Ovary (tissue), 9 donors: ENCODE measurements around the gene PUSL1. TPM values are rescaled to one million over a fixed set of nuclear protein-coding genes. Genes with fewer than 3 reads are reported as not detected.
A peak's percentile ranks its signal among the peaks of the same experiment; 100 is the strongest.

Experiments used
- DNase-seq, 5 donors: peaks; one replicate each; pipeline ENCODE4 v3.0.0-alpha.2; 2019 to 2020
- H3K27ac ChIP-seq, 2 donors: fragments of 200-600 bp; one replicate each; pipeline versions ENCODE4 v1.5.1 to v1.8.0; 2019 to 2022
- H3K27me3 ChIP-seq: fragments of 200-600 bp; one replicate; pipeline ENCODE4 v1.8.0; 2022
- H3K36me3 ChIP-seq: fragments of 200-600 bp; sonication (generic); one replicate; pipeline ENCODE4 v1.5.1; 2019
- H3K4me1 ChIP-seq: one replicate; pipeline ENCODE4 v1.8.1; 2013; ENCODE audit warnings: mild to moderate bottlenecking, moderate library complexity; ENCODE audit not compliant: insufficient read depth
- H3K4me3 ChIP-seq: fragments of 200-600 bp; sonication (generic); one replicate; pipeline ENCODE4 v1.5.1; 2017
- H3K9me3 ChIP-seq, 2 donors: fragments of 200-600 bp in 1 of 2; sonication (generic) in 1 of 2; one replicate each; pipeline versions ENCODE4 v1.5.1 to v1.8.1; 2013 to 2019; ENCODE audit warnings: mild to moderate bottlenecking in 1 of 2, moderate library complexity in 1 of 2
- EP300 ChIP-seq: sonication (generic); formaldehyde crosslinking; IDR thresholded peaks from one replicate; pipeline ENCODE4 v1.6.1; 2017; ENCODE audit warnings: antibody characterized with exemption
- POLR2A ChIP-seq: fragments of 450-650 bp; IDR thresholded peaks from one replicate; pipeline ENCODE4 v1.6.1; 2017; ENCODE audit warnings: antibody characterized with exemption, mild to moderate bottlenecking, moderate library complexity
- WGBS, 3 donors: extraction: QIAGEN DNeasy Blood & Tissue Kit in 1 of 3; methylation state at CpG; one replicate each; pipeline versions ENCODE4 v1.1.5 to v1.1.7; 2013 to 2017; 5-methylcytosine and 5-hydroxymethylcytosine counted together
- intact Hi-C, 4 donors: fragments of 100-400 bp; cut with DNase I; formaldehyde crosslinking; loops; one replicate each; pipeline versions ENCODE4 v1.11.0 to v1.15.1; 2022 to 2023
- polyA plus RNA-seq, 2 donors: library from polyadenylated mRNA; stranded (reverse); fragments of 200-250 nt in 1 of 2; fragments of 350-450 nt in 1 of 2; fragmentation: Illumina TruSeq in 1 of 2; extraction: RNeasy Lipid Tissue Mini Kit (QIAGEN cat#74804) in 1 of 2; gene quantifications; one replicate each; pipeline ENCODE4 v1.2.3, GENCODE V29; 2013 to 2014
- total RNA-seq, 7 donors: library from RNA; depleted of rRNA in 2 of 7; stranded (reverse); fragments of >200 nt in 2 of 7; fragmentation: NEBNext Ultra II Directional in 3 of 7; extraction: Animal tissue kit (Norgen Biotek cat#: 25700) in 3 of 7; gene quantifications; one replicate each; pipeline versions ENCODE4 v1.1.0 to v1.2.4, GENCODE V29; 2016 to 2023
- TF ChIP-seq, protein P1 (sequence below), 3 donors: fragments of 450-650 bp in 2 of 3; fragments of 200-600 bp in 1 of 3; IDR thresholded peaks; one replicate each; pipeline versions ENCODE4 v1.5.1 to v1.8.0; 2016 to 2022; ENCODE audit warnings: antibody characterized with exemption in 3 of 3, mild to moderate bottlenecking in 1 of 3
- donor health status: DM: no; HTN: no; CAD: no; lungs with moderate emphysema.
- donor health status: DM: no; HTN: no; CAD: no.
- donor health status: Bipolar disorder and iron deficiency.
- donor health status: DM: yes; HTN: yes; CAD: no.
- donor health status: DM: no; HTN: no; CAD: no.
- donor health status: DM: yes; HTN: yes; CAD: no.

Gene PUSL1
- total and polyA plus RNA-seq, 9 donors: 0.18 to 27.6 (median 20.8) TPM

DNA sequence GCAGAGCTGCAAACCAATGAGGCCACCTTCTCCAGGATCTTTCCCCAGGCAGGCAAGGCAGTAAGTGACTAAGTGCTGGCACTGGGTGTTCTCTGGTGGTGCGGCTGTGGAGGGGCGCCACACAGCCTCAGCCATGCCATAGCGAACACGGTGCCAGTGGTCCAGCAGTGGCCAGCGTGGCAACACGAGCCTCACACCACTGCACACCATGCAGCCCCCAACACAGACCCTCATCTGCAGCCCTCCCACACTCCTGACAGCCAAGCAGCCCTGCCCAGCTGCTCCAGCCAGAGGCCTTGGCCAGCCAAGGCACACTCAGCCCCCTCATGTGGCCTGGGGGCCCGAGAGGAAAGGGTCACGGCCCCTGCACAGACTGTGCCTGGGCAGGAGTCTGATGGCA lies 13.1 kb downstream of the PUSL1 start:
- intact Hi-C loops: no loop called here
- H3K4me3 ChIP-seq: no peak overlapping the region
- no peak for DNase-seq
- H3K4me1 ChIP-seq: peaks cover 16% of the 10 kb centered on the region
- H3K36me3 ChIP-seq: no peaks in the 10 kb centered on the region
- no peaks in the 10 kb centered on the region for H3K27me3 ChIP-seq
- no peak overlapping the region for H3K27ac ChIP-seq
- WGBS, 3 donors: 79 to 87% (median 83%) methylated on average over 8 of the region's 8 CpGs
- H3K9me3 ChIP-seq: no peaks in the 10 kb centered on the region
- TF ChIP-seq EP300 (no peak), POLR2A (no peak)
- TF ChIP-seq, protein P1, sequence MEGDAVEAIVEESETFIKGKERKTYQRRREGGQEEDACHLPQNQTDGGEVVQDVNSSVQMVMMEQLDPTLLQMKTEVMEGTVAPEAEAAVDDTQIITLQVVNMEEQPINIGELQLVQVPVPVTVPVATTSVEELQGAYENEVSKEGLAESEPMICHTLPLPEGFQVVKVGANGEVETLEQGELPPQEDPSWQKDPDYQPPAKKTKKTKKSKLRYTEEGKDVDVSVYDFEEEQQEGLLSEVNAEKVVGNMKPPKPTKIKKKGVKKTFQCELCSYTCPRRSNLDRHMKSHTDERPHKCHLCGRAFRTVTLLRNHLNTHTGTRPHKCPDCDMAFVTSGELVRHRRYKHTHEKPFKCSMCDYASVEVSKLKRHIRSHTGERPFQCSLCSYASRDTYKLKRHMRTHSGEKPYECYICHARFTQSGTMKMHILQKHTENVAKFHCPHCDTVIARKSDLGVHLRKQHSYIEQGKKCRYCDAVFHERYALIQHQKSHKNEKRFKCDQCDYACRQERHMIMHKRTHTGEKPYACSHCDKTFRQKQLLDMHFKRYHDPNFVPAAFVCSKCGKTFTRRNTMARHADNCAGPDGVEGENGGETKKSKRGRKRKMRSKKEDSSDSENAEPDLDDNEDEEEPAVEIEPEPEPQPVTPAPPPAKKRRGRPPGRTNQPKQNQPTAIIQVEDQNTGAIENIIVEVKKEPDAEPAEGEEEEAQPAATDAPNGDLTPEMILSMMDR (IDR thresholded peaks at IDR 0.05): no peak

DNA sequence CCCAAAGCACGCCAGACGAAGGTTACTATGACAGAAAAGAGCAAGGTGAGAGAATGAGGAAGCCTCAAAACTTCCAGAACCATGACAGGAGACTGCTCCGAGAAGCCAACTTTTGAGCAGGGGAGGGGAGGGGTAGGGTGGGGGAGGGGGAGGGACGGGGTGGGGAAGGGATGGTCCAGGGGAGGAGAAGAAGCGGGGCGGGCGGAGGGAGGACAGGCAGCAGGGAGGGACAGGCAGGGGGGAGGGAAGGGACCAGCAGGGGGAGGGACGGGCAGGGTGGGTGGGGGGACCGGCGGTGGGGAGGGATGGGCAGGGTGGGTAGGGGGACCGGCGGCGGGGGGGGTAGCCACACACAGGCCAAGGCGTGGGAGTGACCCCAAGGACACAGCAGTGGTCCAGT lies 14.0 kb downstream of the PUSL1 start:
- TF ChIP-seq, protein P1 (IDR thresholded peaks at IDR 0.05): no peak
- TF ChIP-seq EP300: no peak
- H3K36me3 ChIP-seq: no peaks in the 10 kb centered on the region
- intact Hi-C loops: no loop called here
- no peaks in the 10 kb centered on the region for H3K27me3 ChIP-seq
- H3K4me1 ChIP-seq: peaks cover 15% of the 10 kb centered on the region
- H3K27ac ChIP-seq: no peak overlapping the region
- no peaks in the 10 kb centered on the region for H3K9me3 ChIP-seq
- 29 to 65% (median 52%) methylated on average over 10 to 13 of the region's 14 CpGs for WGBS, 3 donors
- DNase-seq: no peak
- H3K4me3 ChIP-seq: no peak overlapping the region

- Histone ChIP-seq H3K27me3 (no peaks in the 10 kb centered on the region), H3K4me3 (no peak overlapping the region), H3K9me3 (no peaks in the 10 kb centered on the region), H3K36me3 (no peaks in the 10 kb centered on the region), H3K4me1 (peaks cover 14% of the 10 kb centered on the region), H3K27ac (no peak overlapping the region)
- WGBS, 3 donors: 69 to 74% (median 70%) methylated on average over 10 of the region's 10 CpGs
- DNase-seq: no peak
- intact Hi-C loops: no loop called here
- TF ChIP-seq EP300: no peak
- TF ChIP-seq, protein P1 (IDR thresholded peaks at IDR 0.05): no peak
- no peak for TF ChIP-seq POLR2A
Measured at GRCh38 chr1:1322952-1323351, 14.6 kb downstream of the PUSL1 start.

DNA sequence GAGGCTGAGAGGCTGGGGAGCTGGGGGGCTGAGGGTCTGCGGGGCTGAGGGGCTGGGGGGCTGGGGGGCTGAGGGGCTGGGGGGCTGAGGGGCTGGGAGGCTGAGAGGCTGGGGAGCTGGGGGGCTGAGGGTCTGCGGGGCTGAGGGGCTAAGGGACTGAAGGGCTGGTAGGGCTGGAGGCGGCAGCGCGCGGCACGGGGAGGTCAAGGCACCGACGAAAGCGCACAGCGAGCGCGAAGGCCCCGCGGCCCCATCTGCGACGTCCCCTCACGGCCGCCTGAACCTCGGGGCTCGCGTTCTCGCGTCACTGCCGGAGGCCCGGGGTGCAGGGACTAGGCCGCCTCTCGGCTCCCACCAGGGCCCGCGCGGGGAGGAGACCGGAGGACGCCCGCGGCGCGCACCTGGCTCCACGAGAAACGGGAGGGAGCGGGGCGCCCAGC lies 15.7 kb downstream of the PUSL1 start:
- H3K9me3 ChIP-seq: no peaks in the 10 kb centered on the region
- peak overlapping the region in 1 of 2 donors; percentile 74 for H3K27ac ChIP-seq
- intact Hi-C loops: loop anchor here in 1 of 4 donors (2.0 kb wide), 1 partner anchor 25 kb away; the partner anchor contains the start of gene DVL1
- DNase-seq: no peak
- no peaks in the 10 kb centered on the region for H3K36me3 ChIP-seq
- TF ChIP-seq, protein P1 (IDR thresholded peaks at IDR 0.05): no peak
- H3K4me1 ChIP-seq: peaks cover 10% of the 10 kb centered on the region
- WGBS, 3 donors: 0 to 1% (median 1%) methylated on average over 2 to 41 of the region's 41 CpGs
- no peaks in the 10 kb centered on the region for H3K27me3 ChIP-seq
- peak overlapping the region; percentile 78 for H3K4me3 ChIP-seq
